ENCODE results near the gene GPX4. TPM values are rescaled to one million over a fixed set of nuclear protein-coding genes. Genes with fewer than 3 reads are reported as not detected.

The GPX4 gene
- total and polyA plus RNA-seq, 2 experiments from 2014 or later, result 351 to 573 TPM

DNA sequence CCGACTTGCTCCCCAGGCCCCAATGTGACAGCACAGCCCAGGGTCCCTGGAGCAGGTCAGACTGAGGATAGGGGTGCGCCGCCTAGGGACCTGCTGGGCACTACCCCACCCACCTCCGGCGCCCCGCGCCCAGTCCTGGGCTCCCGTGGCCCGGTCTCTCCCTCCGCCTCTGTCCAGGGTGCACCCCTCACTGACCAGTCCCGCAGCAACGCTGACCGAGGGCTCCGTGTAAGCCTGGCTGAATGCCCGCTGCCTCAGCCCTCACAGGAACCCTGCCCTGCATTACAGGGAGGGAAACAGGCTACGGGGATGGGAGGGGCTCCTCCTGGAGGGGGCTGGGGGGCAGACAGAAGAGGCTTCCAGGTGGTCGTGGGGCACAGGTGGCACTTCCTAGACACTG lies 31.7 kb downstream of the GPX4 start (continued):
- TF ChIP-seq ZNF462 (CRISPR knock-in tag; IDR thresholded peaks at IDR 0.05) (no peak), EZH2phosphoT487 (IDR thresholded peaks at IDR 0.05; ENCODE audit: unreplicated experiment) (no peak), NANOG (IDR thresholded peaks at IDR 0.05; ENCODE audit: borderline replicate concordance) (no peak)

DNA sequence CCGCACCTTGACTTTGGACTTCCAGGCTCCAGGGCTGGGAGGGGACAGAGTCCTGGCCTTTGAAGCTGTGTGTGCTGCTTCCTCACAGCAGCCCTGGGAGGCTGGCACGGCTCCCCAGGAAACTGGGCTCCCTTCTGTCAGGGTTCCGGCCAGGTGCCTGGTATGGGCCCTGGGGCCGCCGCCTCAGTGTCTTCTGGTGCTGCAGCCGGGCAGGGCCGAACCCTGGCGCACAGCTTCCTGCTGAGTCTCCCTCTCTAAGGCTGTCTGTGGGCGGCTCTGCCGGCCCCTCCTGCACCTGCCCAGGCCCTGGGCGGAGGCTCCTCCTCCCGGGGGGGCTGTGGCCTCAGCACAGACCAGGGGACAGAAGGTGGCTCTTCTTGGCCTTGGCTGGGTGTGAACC lies 32.4 kb downstream of the GPX4 start:
- ATAC-seq (no peak), DNase-seq (ENCODE audit: low spot score) (no peak)
- Mint-ChIP-seq H3K4me1 (peaks cover 6% of the 10 kb centered on the region), H3K4me3 (no peak overlapping the region), H3K27ac (peak overlapping the region; percentile 41; the same call in 1 of the 2 replicates), H3K36me3 (ENCODE audit: low read depth) (peaks cover 4% of the 10 kb centered on the region; the same call in 1 of the 3 replicates), H3K9me3 (no peaks in the 10 kb centered on the region), H3K27me3 (ENCODE audit: insufficient read depth, low read depth, poor library complexity) (peaks cover 19% of the 10 kb centered on the region)
- Histone ChIP-seq H3K79me2 (replicated peaks; ENCODE audit: insufficient read depth) (no peaks in the 10 kb centered on the region), H3K4me3 (no peak overlapping the region), H3K9me2 (ENCODE audit: insufficient read depth) (no peaks in the 10 kb centered on the region), H2AFZ (no peak overlapping the region), H3K4me1 (ENCODE audit: insufficient read depth) (0 out of 2 replicates have a peak, but pooled peaks cover 3% of the 10 kb centered on the region), H3K4me2 (no peak overlapping the region), H3K27ac (ENCODE audit: low read depth) (peak overlapping the region; percentile 55; the same call in 1 of the 2 replicates), H4K20me1 (replicated peaks; ENCODE audit: insufficient read depth) (0 out of 2 replicates have a peak, but pooled peaks cover 4% of the 10 kb centered on the region), H3K27me3 (ENCODE audit: insufficient read depth) (no peaks in the 10 kb centered on the region), H3F3A (replicated peaks; ENCODE audit: low read depth) (no peaks in the 10 kb centered on the region; the same call in 1 of the 2 replicates), H3K36me3 (ENCODE audit: insufficient read depth) (no peaks in the 10 kb centered on the region)
- TF ChIP-seq, protein P1, sequence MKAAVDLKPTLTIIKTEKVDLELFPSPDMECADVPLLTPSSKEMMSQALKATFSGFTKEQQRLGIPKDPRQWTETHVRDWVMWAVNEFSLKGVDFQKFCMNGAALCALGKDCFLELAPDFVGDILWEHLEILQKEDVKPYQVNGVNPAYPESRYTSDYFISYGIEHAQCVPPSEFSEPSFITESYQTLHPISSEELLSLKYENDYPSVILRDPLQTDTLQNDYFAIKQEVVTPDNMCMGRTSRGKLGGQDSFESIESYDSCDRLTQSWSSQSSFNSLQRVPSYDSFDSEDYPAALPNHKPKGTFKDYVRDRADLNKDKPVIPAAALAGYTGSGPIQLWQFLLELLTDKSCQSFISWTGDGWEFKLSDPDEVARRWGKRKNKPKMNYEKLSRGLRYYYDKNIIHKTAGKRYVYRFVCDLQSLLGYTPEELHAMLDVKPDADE (IDR thresholded peaks at IDR 0.05), result no peak
- TF ChIP-seq CREB1 (CRISPR knock-in tag; IDR thresholded peaks at IDR 0.05; ENCODE audit: low read depth) (no peak), ZNF331 (CRISPR knock-in tag; IDR thresholded peaks at IDR 0.05; ENCODE audit: low read depth) (no peak), STAT1 (IDR thresholded peaks at IDR 0.05; ENCODE audit: unreplicated experiment) (no peak)
